Esophagus (tissue), 2 donors: ENCODE data around the gene SLC18B1. TPM values are rescaled to one million over a fixed set of nuclear protein-coding genes. Genes with fewer than 3 reads are reported as not detected.

ENCODE experiments used
- H3K27ac ChIP-seq, 2 donors: one replicate each; pipeline ENCODE4 v1.5.1; 2013; ENCODE audit warnings: low read depth in 2 of 2, mild to moderate bottlenecking in 2 of 2, inconsistent platforms in 1 of 2, low read length in 1 of 2, moderate library complexity in 1 of 2
- H3K27me3 ChIP-seq, 2 donors: one replicate each; pipeline ENCODE4 v1.6.1; 2013; ENCODE audit warnings: low read length in 2 of 2, control low read depth in 1 of 2, mild to moderate bottlenecking in 1 of 2; ENCODE audit not compliant: insufficient read depth in 2 of 2, control insufficient read depth in 1 of 2
- H3K36me3 ChIP-seq, 2 donors: one replicate each; pipeline ENCODE4 v1.6.1; 2013; ENCODE audit warnings: low read length in 1 of 2; ENCODE audit not compliant: control insufficient read depth in 2 of 2, insufficient read depth in 2 of 2
- H3K4me1 ChIP-seq, 2 donors: one replicate each; pipeline ENCODE4 v1.6.1; 2013; ENCODE audit warnings: low read length in 1 of 2; ENCODE audit not compliant: control insufficient read depth in 2 of 2, insufficient read depth in 2 of 2
- H3K4me3 ChIP-seq, 2 donors: one replicate each; pipeline ENCODE4 v1.5.1; 2013; ENCODE audit warnings: low read length in 2 of 2, mild to moderate bottlenecking in 2 of 2, low read depth in 1 of 2, moderate library complexity in 1 of 2
- H3K9me3 ChIP-seq, 2 donors: one replicate each; pipeline ENCODE4 v1.6.1; 2013; ENCODE audit warnings: mild to moderate bottlenecking in 2 of 2, low read depth in 1 of 2, low read length in 1 of 2, moderate library complexity in 1 of 2; ENCODE audit not compliant: control insufficient read depth in 2 of 2, insufficient read depth in 1 of 2
- WGBS, 2 donors: extraction: QIAGEN DNeasy Blood & Tissue Kit; methylation state at CpG; one replicate each; pipeline ENCODE4 v1.1.7; 2013; 5-methylcytosine and 5-hydroxymethylcytosine counted together
- polyA plus RNA-seq, 2 donors: library from polyadenylated mRNA; stranded (reverse); fragments of 200-250 nt; gene quantifications; one replicate each; pipeline ENCODE4 v1.2.3, GENCODE V29; 2013
- donor health status: healthy with polysubstance abuse.
- donor health status: Bipolar disorder and iron deficiency.

Gene SLC18B1
- polyA plus RNA-seq, 2 donors: 8.5 to 10.6 TPM

DNA sequence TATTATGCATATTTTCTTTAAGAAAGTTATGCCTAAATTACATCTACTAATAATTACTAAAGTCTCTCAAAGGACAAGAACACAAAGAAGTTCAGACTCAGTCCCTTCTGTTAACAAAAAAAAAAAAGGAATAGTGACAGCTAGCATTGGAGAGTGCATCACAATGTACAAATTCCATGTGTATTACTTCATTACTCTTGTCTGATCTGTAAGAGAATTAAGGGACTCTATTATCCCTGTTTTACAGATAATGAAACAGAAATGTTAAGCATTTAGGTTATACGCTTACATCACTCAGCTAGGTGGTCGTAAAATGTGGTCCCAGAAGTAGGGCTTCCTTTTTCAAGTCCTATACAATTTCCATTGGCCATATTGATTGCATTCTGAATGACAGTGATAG is 67.4 kb downstream of the SLC18B1 start:
- Histone ChIP-seq H3K4me3 (no peak overlapping the region), H3K36me3 (no peaks in the 10 kb centered on the region), H3K27ac (no peak overlapping the region), H3K4me1 (no peaks in the 10 kb centered on the region), H3K9me3 (no peaks in the 10 kb centered on the region), H3K27me3 (no peaks in the 10 kb centered on the region)
- 90 to 98% methylated on average over 2 of the region's 2 CpGs for WGBS, 2 donors

DNA sequence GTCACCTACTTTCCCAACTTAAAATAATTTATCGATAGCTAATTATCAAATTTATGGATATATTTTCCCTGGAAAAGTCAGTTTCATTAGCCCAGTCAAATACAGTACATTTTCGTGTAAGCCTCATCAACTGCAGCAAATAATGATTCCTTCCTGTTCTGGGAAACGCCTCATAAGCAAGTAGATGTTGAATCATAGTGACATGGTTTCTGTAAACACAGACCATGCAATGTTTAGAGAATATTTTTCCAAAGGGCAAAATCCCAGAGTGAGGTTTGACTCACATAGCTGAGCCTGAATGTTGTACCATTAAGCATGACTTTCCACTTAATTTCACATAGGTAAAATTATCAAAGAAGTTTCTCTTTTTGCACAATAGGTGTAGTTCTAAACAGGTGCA is 67.9 kb downstream of the SLC18B1 start:
- H3K27ac ChIP-seq: no peak overlapping the region

DNA sequence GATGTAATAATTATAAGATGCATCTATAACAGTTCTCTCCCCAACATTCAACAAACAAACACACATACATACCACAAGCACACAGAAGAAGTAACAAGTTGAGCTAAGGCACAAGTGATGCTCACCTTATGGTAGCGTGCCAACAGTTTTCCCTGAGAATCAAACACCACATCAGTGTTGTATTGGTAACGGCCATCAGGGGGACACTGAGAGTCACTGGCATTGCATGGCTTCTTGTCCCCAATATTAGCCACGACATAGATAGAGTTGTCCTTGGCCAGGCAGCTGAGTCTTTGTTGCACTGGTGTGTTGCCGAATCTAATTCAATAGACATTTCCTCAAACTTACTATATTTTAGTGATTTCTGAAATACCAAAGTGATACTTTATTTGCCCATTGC is 69.8 kb downstream of the SLC18B1 start:
- no peaks in the 10 kb centered on the region for H3K36me3 ChIP-seq
- no peaks in the 10 kb centered on the region for H3K4me1 ChIP-seq
- H3K27ac ChIP-seq: no peak overlapping the region
- 82 to 84% methylated on average over 4 of the region's 4 CpGs for WGBS, 2 donors
- H3K4me3 ChIP-seq: no peak overlapping the region
- H3K9me3 ChIP-seq: no peaks in the 10 kb centered on the region
- H3K27me3 ChIP-seq: no peaks in the 10 kb centered on the region

More for the DNA sequence above, 67.9 kb downstream of the SLC18B1 start:
- WGBS, 2 donors: 47 to 64% methylated on average over 3 of the region's 3 CpGs
- Histone ChIP-seq H3K36me3 (no peaks in the 10 kb centered on the region), H3K27me3 (no peaks in the 10 kb centered on the region), H3K4me3 (no peak overlapping the region), H3K4me1 (no peaks in the 10 kb centered on the region), H3K9me3 (no peaks in the 10 kb centered on the region)

DNA sequence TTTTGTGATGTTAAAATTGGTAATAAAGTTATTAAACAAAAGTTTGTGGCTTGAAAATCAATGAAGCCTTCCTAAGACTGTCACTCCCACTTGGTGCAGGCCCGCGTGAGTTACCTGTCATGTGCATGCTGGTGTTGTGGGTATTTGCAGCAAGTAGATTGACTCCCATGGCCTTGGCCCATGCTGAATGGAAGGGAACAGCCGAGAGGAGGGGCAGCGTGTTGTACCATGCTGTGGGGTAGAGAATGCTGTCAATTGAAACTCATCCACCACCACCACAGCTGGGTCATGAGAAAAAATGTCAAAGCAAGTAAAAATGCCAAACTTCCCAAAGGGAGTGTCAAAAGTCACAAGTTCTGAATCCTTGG is 71.8 kb downstream of the SLC18B1 start:
- Histone ChIP-seq H3K4me3 (no peak overlapping the region), H3K36me3 (no peaks in the 10 kb centered on the region), H3K27me3 (no peaks in the 10 kb centered on the region), H3K27ac (no peak overlapping the region), H3K4me1 (no peaks in the 10 kb centered on the region), H3K9me3 (no peaks in the 10 kb centered on the region)
- WGBS, 2 donors: 87 to 89% methylated on average over 4 of the region's 4 CpGs

DNA sequence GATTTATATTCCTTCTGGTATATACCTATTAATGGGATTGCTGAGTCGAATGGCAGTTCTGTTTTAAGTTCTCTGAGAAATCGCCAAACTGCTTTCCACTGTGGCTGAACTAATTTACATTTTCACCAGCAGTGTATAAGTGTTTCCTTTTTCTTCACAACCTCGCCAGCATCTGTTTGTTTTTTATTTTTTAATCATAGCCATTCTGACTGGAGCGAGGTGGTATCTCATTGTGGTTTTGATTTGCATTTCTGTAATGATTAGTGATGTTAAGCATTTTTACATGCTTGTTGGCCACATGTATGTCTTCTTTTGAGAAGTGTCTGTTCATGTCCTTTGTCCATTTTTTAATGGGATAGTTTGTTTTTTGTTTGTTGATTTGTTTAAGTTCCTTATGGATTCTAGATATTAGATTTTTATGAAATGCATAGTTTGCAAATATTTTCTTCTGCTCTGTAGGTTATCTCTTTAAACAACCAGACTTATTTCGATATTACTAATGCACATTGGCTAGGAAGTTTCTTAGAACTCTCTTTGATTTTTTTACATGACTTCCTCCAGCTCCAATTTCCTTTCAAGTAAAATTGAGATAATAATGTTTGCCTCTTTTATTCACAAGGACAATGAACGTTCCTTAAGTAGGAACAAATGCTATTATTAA is 72.4 kb downstream of the SLC18B1 start:
- Histone ChIP-seq H3K27ac (no peak overlapping the region), H3K27me3 (no peaks in the 10 kb centered on the region), H3K9me3 (no peaks in the 10 kb centered on the region), H3K4me3 (no peak overlapping the region), H3K4me1 (no peaks in the 10 kb centered on the region), H3K36me3 (no peaks in the 10 kb centered on the region)
- 69 to 70% methylated on average over 6 of the region's 6 CpGs for WGBS, 2 donors

DNA sequence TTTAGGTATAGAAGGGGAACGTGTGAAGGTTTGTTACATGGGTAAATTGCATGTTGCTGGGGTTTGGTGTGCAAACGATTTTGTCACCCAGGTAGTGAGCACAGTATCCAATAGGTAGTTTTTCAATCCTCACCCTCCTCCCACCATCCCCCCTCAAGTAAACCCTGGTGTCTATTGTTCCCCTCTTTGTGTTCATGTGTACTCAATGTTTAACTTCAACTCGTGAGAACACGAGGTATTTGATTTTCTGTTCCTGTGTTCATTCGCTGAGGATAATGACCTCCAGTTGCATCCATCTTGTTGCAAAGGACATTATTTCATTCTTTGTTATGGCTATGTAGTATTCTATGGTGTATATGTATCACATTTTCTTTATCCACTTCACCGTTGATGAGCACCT is 73.0 kb downstream of the SLC18B1 start:
- no peaks in the 10 kb centered on the region for H3K4me1 ChIP-seq
- H3K4me3 ChIP-seq: no peak overlapping the region
- H3K9me3 ChIP-seq: no peaks in the 10 kb centered on the region
- no peaks in the 10 kb centered on the region for H3K27me3 ChIP-seq
- no peak overlapping the region for H3K27ac ChIP-seq
- WGBS, 2 donors: 63 to 75% methylated on average over 6 of the region's 6 CpGs
- H3K36me3 ChIP-seq: no peaks in the 10 kb centered on the region

DNA sequence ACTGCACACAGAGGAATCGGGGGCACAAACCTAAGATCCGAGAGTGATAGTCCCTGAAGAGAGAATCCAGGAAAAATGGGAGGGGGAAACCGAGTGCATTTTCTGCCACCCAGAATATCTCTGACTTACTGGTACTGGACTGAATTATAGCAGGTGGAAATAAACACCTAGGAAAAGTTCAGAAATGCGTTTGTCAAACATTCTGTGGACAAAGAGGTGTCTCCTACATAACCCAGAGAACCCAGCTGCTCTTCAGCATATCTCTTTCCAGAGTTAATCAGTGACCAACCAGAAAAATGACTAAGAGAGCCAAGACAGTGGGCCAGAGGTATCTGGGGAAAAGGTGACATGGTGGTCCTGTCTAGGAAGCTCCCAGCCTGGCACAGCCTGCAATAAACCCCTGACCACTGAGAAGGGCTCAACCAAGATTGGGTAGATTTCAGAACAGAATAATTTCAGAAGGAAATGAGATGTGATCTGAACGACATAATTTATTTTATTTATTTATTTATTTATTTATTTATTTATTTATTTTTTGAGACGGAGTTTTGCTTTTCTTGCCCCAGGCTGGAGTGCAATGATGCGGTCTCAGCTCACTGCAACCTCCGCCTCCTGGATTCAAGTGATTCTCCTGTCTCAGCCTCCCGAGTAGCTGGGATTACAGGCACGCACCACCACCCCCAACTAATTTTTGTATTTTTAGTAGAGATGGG is 78.5 kb downstream of the SLC18B1 start:
- no peaks in the 10 kb centered on the region for H3K9me3 ChIP-seq
- H3K4me1 ChIP-seq: no peaks in the 10 kb centered on the region
- no peaks in the 10 kb centered on the region for H3K36me3 ChIP-seq
- H3K4me3 ChIP-seq: no peak overlapping the region
- H3K27me3 ChIP-seq: no peaks in the 10 kb centered on the region
- no peak overlapping the region for H3K27ac ChIP-seq
- 89 to 91% methylated on average over 10 of the region's 10 CpGs for WGBS, 2 donors

Other genes with a start within 250 kb of the SLC18B1 start
- not detected for gene TAAR8, start 246.0 kb downstream of the SLC18B1 start, polyA plus RNA-seq
- gene TAAR6, start 228.3 kb downstream of the SLC18B1 start, polyA plus RNA-seq: not detected
- not detected for gene TAAR5, start 208.9 kb downstream of the SLC18B1 start, polyA plus RNA-seq
- not detected for gene TAAR2, start 174.4 kb downstream of the SLC18B1 start, polyA plus RNA-seq
- not detected for gene TAAR1, start 139.5 kb downstream of the SLC18B1 start, polyA plus RNA-seq
- under 1 TPM; 0.28 to 0.29 TPM for gene VNN1, start 84.6 kb downstream of the SLC18B1 start, polyA plus RNA-seq
- gene VNN2, start 40.7 kb downstream of the SLC18B1 start, polyA plus RNA-seq: under 1 TPM; 0.35 to 0.45 TPM
- 1,000 to 10,000 TPM; 1,572 to 3,167 TPM for gene RPS12, start 15.9 kb upstream of the SLC18B1 start, polyA plus RNA-seq